Liver (tissue), 3 donors: ENCODE measurements around the gene POLR2H.

Experiments
- EGR1 ChIP-seq, 2 donors: IDR thresholded peaks; 2 replicates each; pipeline ENCODE4 v1.6.1; 2016 to 2018; ENCODE audit warnings: antibody characterized with exemption in 2 of 2, low read depth in 2 of 2
- TF ChIP-seq, protein P1 (sequence below): fragments of 150-350 bp; IDR thresholded peaks from 2 replicates; pipeline ENCODE4 v1.5.1; 2017; ENCODE audit warnings: improper control_type of control experiment, low read depth, low read length; ENCODE audit not compliant: missing input control
- donor health status: healthy.
- donor health status: healthy.

DNA sequence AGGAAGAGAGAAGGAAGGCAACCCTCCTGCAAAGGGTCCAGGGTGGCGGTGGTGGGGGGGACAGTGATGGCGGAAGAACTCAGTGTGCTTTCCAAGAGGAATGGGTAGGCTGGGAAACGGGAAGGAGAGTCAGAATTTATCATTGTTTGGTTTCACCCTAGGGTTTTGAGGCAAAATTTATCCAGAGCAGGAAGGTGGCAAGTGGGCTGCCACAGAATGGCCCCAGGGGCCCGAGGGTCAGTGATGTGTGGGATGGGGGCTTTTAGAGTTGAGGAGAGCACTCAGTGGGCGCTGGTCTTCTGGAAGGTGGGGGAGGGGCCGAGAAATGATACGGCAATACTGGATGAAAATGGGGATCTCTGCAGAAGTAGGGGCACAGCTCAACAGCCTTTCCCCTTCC, 23.5 kb upstream of the POLR2H start:
- TF ChIP-seq, protein P1, sequence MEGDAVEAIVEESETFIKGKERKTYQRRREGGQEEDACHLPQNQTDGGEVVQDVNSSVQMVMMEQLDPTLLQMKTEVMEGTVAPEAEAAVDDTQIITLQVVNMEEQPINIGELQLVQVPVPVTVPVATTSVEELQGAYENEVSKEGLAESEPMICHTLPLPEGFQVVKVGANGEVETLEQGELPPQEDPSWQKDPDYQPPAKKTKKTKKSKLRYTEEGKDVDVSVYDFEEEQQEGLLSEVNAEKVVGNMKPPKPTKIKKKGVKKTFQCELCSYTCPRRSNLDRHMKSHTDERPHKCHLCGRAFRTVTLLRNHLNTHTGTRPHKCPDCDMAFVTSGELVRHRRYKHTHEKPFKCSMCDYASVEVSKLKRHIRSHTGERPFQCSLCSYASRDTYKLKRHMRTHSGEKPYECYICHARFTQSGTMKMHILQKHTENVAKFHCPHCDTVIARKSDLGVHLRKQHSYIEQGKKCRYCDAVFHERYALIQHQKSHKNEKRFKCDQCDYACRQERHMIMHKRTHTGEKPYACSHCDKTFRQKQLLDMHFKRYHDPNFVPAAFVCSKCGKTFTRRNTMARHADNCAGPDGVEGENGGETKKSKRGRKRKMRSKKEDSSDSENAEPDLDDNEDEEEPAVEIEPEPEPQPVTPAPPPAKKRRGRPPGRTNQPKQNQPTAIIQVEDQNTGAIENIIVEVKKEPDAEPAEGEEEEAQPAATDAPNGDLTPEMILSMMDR: no peak
- TF ChIP-seq EGR1 (IDR thresholded peaks at IDR 0.05; ENCODE audit: low read depth in 2 of 2): no peak
